Breast epithelium (tissue), 3 donors: Measurements from ENCODE around the gene PCGF5.

Experiments used
- POLR2A ChIP-seq: fragments of 450-650 bp; IDR thresholded peaks from one replicate; pipeline ENCODE4 v1.6.1; 2016; ENCODE audit warnings: antibody characterized with exemption, mild to moderate bottlenecking, moderate library complexity
- TF ChIP-seq, protein P1 (sequence below), 3 donors: fragments of 450-650 bp; IDR thresholded peaks; one replicate each; pipeline ENCODE4 v1.5.1; 2016 to 2017; ENCODE audit warnings: antibody characterized with exemption in 3 of 3, mild to moderate bottlenecking in 3 of 3, moderate library complexity in 3 of 3

- no peak for TF ChIP-seq POLR2A
- TF ChIP-seq, protein P1, sequence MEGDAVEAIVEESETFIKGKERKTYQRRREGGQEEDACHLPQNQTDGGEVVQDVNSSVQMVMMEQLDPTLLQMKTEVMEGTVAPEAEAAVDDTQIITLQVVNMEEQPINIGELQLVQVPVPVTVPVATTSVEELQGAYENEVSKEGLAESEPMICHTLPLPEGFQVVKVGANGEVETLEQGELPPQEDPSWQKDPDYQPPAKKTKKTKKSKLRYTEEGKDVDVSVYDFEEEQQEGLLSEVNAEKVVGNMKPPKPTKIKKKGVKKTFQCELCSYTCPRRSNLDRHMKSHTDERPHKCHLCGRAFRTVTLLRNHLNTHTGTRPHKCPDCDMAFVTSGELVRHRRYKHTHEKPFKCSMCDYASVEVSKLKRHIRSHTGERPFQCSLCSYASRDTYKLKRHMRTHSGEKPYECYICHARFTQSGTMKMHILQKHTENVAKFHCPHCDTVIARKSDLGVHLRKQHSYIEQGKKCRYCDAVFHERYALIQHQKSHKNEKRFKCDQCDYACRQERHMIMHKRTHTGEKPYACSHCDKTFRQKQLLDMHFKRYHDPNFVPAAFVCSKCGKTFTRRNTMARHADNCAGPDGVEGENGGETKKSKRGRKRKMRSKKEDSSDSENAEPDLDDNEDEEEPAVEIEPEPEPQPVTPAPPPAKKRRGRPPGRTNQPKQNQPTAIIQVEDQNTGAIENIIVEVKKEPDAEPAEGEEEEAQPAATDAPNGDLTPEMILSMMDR (IDR thresholded peaks at IDR 0.05), result no peak
Observed at GRCh38 chr10:91328320-91328984, 108.0 kb downstream of the PCGF5 start.
